Measurements from ENCODE around the gene COX10. TPM values are rescaled to one million over a fixed set of nuclear protein-coding genes. Genes with fewer than 3 reads are reported as not detected.

The COX10 gene
- polyA plus RNA-seq, 1 donor (not counting 4 experiments of a cell fraction or from before 2014, with no cell fraction given): 14.3 TPM

- no peak overlapping the region for H3K4me2 ChIP-seq (ENCODE audit: control insufficient read depth, extremely low read depth, insufficient read depth, low read depth, low read length)
Measured at GRCh38 chr17:14072881-14073280, 3.6 kb downstream of the COX10 start.

GRCh38 chr17:14078027-14078426 is 8.7 kb downstream of the COX10 start:
- no peak overlapping the region for H3K4me2 ChIP-seq (ENCODE audit: control insufficient read depth, extremely low read depth, insufficient read depth, low read depth, low read length)
- no peak overlapping the region for H3K27ac ChIP-seq (ENCODE audit: control insufficient read depth, insufficient read depth, low read length)
- peaks cover 3 to 12% of the 10 kb centered on the region in 2 experiments for H3K36me3 ChIP-seq (ENCODE audit: control insufficient read depth in 2 of 2, extremely low read depth in 1 of 2, insufficient read depth in 2 of 2, low read length in 2 of 2)
- no peak for TF ChIP-seq CTCF (optimal IDR thresholded peaks at IDR 0.05 in 1 of 3, IDR thresholded peaks at IDR 0.05 in 1 of 3, conservative IDR thresholded peaks at IDR 0.05 in 1 of 3; ENCODE audit: extremely low read depth in 1 of 3, insufficient read depth in 2 of 3, low read length in 3 of 3)
- no peak for TF ChIP-seq EZH2 (IDR thresholded peaks at IDR 0.05; ENCODE audit: low read length)
- H2AFZ ChIP-seq (ENCODE audit: control insufficient read depth, low read length): no peak overlapping the region
- no peak overlapping the region for H3K9ac ChIP-seq (ENCODE audit: control insufficient read depth, extremely low read depth, insufficient read depth, low read length)
- dilution Hi-C loops (cut with MboI; ENCODE audit: extremely low pct_ligation_motif_present, low sequenced_read_pairs): no loop called here
- H3K4me1 ChIP-seq (ENCODE audit: control insufficient read depth, extremely low read depth, insufficient read depth, low read length): no peaks in the 10 kb centered on the region
- no peak overlapping the region for H3K4me3 ChIP-seq (ENCODE audit: control insufficient read depth in 2 of 3, extremely low read depth in 1 of 3, insufficient read depth in 2 of 3, low read depth in 1 of 3, low read length in 3 of 3)
- FAIRE-seq: no peak
- DNase-seq (ENCODE audit: low read depth, low spot score): no peak
- no peaks in the 10 kb centered on the region for H3K9me3 ChIP-seq (ENCODE audit: control insufficient read depth, low read depth, low read length)
- no peaks in the 10 kb centered on the region for H4K20me1 ChIP-seq (ENCODE audit: control insufficient read depth, extremely low read depth, insufficient read depth, low read length)
- H3K79me2 ChIP-seq (ENCODE audit: control insufficient read depth, insufficient read depth, low read length): peaks cover 16% of the 10 kb centered on the region
- no peaks in the 10 kb centered on the region for H3K27me3 ChIP-seq (ENCODE audit: control insufficient read depth, extremely low read depth, insufficient read depth, low read length)
- H3K9me1 ChIP-seq (ENCODE audit: control insufficient read depth, extremely low read depth, insufficient read depth, low read length): no peaks in the 10 kb centered on the region

More at GRCh38 chr17:14072881-14073280, 3.6 kb downstream of the COX10 start:
- no peak for FAIRE-seq
- Histone ChIP-seq H3K9ac (ENCODE audit: control insufficient read depth, extremely low read depth, insufficient read depth, low read length) (no peak overlapping the region), H3K79me2 (ENCODE audit: control insufficient read depth, insufficient read depth, low read length) (peaks cover 57% of the 10 kb centered on the region), H3K36me3 (ENCODE audit: control insufficient read depth in 2 of 2, extremely low read depth in 1 of 2, insufficient read depth in 2 of 2, low read length in 2 of 2) (peaks cover 2 to 5% of the 10 kb centered on the region in 2 experiments), H4K20me1 (ENCODE audit: control insufficient read depth, extremely low read depth, insufficient read depth, low read length) (no peaks in the 10 kb centered on the region), H3K27ac (ENCODE audit: control insufficient read depth, insufficient read depth, low read length) (no peak overlapping the region), H3K27me3 (ENCODE audit: control insufficient read depth, extremely low read depth, insufficient read depth, low read length) (no peaks in the 10 kb centered on the region), H3K4me3 (ENCODE audit: control insufficient read depth in 2 of 3, extremely low read depth in 1 of 3, insufficient read depth in 2 of 3, low read depth in 1 of 3, low read length in 3 of 3) (no peak overlapping the region), H2AFZ (ENCODE audit: control insufficient read depth, low read length) (no peak overlapping the region), H3K4me1 (ENCODE audit: control insufficient read depth, extremely low read depth, insufficient read depth, low read length) (peaks cover 21% of the 10 kb centered on the region), H3K9me3 (ENCODE audit: control insufficient read depth, low read depth, low read length) (no peaks in the 10 kb centered on the region), H3K9me1 (ENCODE audit: control insufficient read depth, extremely low read depth, insufficient read depth, low read length) (no peaks in the 10 kb centered on the region)
- dilution Hi-C loops (cut with MboI; ENCODE audit: extremely low pct_ligation_motif_present, low sequenced_read_pairs): no loop called here
- DNase-seq (ENCODE audit: low read depth, low spot score): no peak
- TF ChIP-seq CTCF (optimal IDR thresholded peaks at IDR 0.05 in 1 of 3, IDR thresholded peaks at IDR 0.05 in 1 of 3, conservative IDR thresholded peaks at IDR 0.05 in 1 of 3; ENCODE audit: extremely low read depth in 1 of 3, insufficient read depth in 2 of 3, low read length in 3 of 3) (no peak), EZH2 (IDR thresholded peaks at IDR 0.05; ENCODE audit: low read length) (no peak)

All from keratinocyte (primary cell).